Fibroblast of skin of back (primary cell): Measurements from ENCODE around the gene TNFRSF12A.

Source experiments
- DNase-seq: peaks from one replicate; pipeline ENCODE4 v3.0.0-alpha.2; 2013

The TNFRSF12A gene

DNA sequence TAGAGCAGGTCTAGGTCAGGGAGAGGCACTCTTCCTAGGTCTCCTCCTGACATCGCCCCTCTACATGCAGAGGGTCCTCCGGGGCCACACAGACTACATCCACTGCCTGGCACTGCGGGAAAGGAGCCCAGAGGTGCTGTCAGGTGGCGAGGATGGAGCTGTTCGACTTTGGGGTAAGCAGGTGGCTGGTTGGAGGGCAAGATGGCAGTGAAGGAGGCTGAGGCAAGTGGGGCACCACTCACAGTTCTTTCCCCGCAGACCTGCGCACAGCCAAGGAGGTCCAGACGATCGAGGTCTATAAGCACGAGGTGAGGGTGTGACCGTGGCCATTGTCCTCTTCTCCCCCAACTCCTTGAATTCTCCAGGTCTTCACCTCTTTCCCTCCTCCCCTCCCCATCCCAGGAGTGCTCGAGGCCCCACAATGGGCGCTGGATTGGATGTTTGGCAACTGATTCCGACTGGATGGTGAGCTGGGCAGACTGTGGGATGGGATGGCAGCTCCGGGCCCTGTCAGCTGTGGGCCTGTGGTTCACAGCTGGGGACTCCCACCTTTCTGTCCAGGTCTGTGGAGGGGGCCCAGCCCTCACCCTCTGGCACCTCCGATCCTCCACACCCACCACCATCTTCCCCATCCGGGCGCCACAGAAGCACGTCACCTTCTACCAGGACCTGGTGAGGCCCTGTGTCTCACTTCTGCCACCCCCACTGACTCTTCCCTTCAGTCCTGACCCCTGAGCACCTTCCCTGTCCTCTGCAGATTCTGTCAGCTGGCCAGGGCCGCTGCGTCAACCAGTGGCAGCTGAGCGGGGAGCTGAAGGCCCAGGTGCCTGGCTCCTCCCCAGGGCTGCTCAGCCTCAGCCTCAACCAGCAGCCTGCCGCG lies 6.7 kb downstream of the TNFRSF12A start:
- no peak for DNase-seq

DNA sequence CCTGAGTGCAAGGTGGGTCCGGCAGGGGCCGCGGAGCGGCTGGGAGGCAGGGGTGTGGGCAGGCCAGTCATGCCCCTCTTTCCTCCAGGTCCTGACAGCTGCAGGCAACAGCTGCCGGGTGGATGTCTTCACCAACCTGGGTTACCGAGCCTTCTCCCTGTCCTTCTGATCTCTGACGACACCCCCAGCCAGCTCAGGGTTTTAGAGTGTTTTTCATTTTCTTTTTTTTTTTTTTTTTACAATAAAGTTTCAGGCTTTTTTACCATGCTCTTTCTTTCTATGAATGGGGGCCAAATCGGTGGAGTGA lies 7.3 kb downstream of the TNFRSF12A start:
- no peak for DNase-seq

DNA sequence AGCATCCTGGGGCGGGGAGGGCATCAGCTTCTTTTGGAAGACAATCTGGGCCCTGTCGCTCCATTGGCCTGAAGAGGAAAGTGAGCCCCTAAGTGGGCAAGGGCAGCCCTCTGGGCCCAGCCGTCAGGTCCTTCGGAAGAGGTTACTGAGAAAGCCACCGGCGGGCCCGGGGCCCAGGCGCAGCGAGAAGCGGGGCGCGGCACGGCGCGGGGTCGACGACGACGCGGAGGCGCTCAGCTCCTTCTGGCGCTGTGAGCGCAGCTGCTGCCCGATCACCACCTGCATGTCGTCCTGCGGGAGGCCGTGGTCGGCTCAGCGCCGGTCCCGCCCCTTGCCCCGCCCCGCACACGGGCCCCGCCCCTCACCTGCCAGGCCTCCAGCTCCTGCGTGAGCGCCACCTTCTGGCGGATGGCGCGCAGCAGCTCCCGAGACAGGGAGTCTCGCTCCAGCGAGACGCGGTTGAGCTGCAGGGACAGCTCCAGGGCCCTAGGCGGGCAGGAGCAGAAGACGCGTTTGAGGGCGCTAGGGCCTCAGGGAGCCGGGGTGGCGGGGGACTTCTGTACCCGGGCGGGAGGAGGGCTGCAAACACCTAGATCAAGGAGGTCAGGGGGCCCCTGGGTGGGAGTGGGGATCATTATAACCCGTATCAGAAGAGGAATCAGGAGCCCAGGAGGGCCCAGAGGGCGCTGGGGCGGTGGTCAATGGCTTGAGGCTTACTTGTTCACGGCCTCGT lies 8.0 kb downstream of the TNFRSF12A start:
- peak; percentile 71 for DNase-seq

GRCh38 chr16:3028716-3029319 lies 8.7 kb downstream of the TNFRSF12A start:
- DNase-seq: no peak

DNA sequence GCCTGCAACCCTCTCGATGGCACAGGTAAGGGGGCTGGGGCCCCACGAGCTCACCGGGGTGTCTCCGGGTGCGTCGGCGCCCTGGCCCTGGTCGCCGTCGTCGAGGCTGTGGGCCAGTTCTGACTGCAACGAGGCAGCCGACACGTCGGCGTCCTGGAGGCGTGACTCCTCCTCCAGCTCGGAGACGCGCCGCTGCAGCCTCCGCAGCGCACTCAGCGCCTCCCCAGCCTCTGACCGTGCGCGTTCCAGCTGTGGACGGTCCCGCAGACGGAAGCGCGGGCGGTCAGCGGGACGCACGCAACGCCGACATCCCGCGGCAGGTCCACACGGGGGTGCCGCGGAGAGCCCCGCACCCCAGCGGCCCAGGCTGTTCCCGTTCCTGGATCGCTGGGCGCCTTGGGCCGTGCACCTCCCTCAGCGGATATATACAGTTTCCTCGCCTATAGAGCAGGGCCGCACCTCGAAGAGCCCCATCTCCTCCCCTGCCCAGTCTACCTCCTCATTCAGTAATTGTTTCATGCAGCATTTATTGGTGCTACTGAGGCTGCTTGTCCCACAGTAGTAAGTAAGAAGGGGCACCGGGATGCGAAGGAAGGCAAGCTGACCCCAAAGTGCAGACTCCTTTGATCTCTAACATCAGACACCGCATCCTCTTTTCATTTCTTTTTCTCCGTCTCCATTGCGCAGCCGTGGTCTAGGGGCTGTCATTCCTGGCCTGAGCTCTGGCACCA lies 9.5 kb downstream of the TNFRSF12A start:
- DNase-seq: peak; percentile 48

GRCh38 chr16:3030222-3031212 lies 10.3 kb downstream of the TNFRSF12A start:
- DNase-seq: no peak

- DNase-seq: no peak
These were observed 12.5 kb downstream of the TNFRSF12A start for GRCh38 chr16:3032624-3033023.

GRCh38 chr16:3035289-3035971 lies 15.3 kb downstream of the TNFRSF12A start:
- DNase-seq: no peak

DNA sequence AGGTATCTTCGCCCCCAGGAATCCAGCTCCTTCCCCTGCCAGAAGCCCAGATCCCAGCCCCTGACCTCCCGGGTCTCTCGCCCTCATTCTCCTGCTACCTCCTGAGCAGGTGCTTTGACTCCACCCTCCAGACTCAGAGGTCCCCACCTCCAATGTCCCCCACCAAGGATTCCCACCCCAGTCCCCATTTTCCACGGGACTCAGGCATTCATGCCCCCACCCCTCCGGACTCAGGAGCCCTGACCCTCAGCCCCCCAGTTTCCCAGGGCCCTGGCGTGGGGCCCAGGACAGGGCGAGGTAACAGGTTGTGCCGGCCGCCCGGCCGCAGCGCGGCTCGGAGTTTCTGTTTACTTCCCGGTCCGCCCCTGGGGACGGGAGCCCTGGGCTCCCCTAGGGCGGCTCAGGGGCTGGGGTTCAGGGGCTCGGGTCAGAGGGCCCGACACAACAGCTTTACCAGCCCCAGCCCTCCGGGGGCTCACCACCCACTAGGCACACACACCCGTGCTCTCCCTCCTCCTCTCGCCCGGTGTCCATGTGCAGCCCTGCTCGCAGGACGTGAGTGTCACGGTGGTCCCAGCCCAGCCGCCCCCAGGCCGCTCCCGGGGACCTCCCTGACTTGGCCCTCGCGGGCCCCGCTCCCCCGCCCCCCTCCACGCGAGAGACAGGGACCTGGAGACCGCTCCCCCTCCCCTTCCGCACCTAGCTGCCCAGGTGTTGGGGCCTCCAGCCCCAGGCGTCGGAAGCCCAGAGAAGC lies 16.0 kb downstream of the TNFRSF12A start:
- no peak for DNase-seq

GRCh38 chr16:3036726-3037315 lies 16.7 kb downstream of the TNFRSF12A start, which contains the start of gene BICDL2:
Gene BICDL2 (minus strand): TSS chr16:3036944. CDS start chr16:3035496, 1,448 bp downstream.
- no peak for DNase-seq

DNA sequence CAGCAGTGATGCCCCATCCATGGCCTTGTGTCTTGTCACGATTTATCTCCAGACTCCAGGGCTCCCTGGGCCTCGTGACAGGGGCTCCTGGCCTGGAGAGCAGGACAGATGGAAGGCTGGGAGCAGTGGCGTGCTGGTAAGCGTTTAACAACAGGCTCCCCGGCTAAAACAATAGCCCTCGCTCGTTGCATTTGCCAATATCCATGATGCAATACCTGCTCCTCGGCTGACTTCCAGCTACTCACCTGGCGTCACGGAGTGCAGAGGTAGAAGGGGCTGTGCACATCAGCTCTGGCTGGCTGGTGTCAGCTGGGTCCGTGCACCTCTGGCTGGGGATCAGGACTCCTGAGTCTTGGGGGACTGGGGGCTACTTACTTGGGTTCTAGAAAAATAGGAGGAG lies 18.1 kb downstream of the TNFRSF12A start:
- DNase-seq: no peak

DNA sequence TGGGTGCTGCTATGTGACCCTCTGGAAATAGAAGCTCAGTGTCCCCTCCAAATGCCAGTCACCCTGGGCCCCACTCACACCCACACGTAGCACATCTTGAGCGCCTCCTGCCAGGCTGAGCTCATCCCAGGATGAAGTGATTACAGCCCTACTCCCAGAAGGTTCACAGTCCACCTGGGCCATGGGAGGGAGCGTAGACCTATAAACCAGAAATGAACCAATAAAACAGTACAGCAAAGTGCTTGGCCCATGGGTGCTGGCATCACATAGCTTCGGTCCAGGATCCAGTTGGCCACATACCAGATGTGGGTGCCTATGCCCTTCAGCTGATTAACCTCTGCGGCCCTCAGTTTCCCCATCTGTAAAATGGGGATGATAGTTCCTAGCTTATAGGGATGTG lies 18.7 kb downstream of the TNFRSF12A start:
- DNase-seq: no peak

DNA sequence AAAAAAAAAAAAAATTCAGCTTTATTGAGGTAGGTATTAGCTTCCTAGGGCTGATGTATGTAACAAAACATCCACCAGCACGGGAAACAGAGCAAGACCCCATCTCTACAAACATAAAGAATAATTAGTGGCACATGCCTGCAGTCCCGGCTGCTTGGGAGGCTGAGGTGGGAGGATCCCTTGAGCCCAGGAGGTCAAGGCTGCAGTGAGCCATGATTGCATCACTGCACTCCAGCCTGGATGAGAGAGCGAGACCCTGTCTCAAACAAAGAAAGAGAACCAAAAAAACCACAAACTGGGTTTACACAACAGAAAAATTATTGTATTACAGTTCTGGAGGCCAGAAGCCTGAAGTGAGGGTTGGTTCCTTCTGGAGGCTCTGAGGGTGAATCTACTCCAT lies 22.2 kb downstream of the TNFRSF12A start:
- DNase-seq: no peak

DNA sequence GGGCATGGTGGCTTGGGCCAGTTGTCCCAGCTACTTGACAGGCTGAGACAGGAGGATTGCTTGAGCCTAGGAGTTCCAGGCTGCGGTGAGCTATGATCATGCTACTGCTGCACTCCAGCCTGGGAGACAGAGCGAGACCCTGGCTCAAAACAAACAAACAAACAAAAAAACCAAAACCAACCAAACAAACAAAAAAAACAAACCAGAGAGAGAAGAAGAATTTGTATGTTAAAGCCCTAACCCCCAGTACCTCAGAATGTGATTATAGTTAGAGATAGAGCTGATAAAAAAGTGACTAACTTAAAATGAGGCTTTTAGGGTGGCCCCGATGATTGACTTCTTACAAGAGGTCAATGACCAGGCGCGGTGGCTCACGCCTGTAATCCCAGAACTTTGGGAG lies 24.5 kb downstream of the TNFRSF12A start:
- DNase-seq: no peak

- DNase-seq: no peak
These were observed 25.8 kb downstream of the TNFRSF12A start, which contains the start of gene MMP25 for GRCh38 chr16:3045758-3046640. Gene MMP25 (plus strand): TSS chr16:3046561. CDS start chr16:3046918, 357 bp downstream.

- DNase-seq: no peak
These were observed 26.6 kb downstream of the TNFRSF12A start for GRCh38 chr16:3046641-3047386.

DNA sequence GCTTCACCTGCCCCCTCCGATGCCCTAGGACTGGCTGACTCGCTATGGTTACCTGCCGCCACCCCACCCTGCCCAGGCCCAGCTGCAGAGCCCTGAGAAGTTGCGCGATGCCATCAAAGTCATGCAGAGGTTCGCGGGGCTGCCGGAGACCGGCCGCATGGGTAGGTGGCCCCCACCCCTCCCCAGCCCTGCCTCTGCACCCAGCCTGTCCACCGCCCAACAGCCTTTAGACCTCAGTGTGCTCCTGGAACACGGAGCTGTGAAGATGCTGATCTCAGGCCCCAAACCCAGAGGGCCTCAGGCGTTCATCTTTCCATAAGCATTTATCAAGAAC lies 27.2 kb downstream of the TNFRSF12A start:
- no peak for DNase-seq

DNA sequence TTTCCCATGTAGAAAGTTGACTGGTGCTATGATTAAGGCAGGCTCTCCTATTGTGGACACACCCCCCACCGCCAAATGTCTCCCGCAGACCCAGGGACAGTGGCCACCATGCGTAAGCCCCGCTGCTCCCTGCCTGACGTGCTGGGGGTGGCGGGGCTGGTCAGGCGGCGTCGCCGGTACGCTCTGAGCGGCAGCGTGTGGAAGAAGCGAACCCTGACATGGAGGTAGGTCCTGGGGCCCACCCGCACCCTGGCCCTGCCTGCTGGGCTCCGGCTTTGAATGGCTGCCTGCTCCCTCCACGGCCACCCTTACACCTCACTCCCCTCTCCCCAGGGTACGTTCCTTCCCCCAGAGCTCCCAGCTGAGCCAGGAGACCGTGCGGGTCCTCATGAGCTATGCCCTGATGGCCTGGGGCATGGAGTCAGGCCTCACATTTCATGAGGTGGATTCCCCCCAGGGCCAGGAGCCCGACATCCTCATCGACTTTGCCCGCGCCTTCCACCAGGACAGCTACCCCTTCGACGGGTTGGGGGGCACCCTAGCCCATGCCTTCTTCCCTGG lies 29.8 kb downstream of the TNFRSF12A start:
- DNase-seq: no peak
